Activated CD8-positive, alpha-beta T cell treated with anti-CD3 and anti-CD28 coated beads, Interleukin-2, amount 10 ng/mL, durations not matched to agents 7 days and 5 days (primary cell): ENCODE data around the gene LRCH1. TPM values are rescaled to one million over a fixed set of nuclear protein-coding genes. Genes with fewer than 3 reads are reported as not detected.

Experiments used
- ATAC-seq: fragments of 150-1000 bp; cut with Tn5 transposase; one replicate; pipeline ENCODE4 v1.10.0; 2021; ENCODE audit warnings: moderate library complexity
- CTCF ChIA-PET: fragments of 350-600 bp; sonication (Branson Sonifier 250); formaldehyde crosslinking; loops from one replicate; lab custom pipeline; 2021; ENCODE audit warnings: antibody characterized with exemption; lab: Charles Lee
- POLR2A ChIA-PET: fragments of 350-600 bp; sonication (Branson Sonifier 250); formaldehyde crosslinking; loops from one replicate; lab custom pipeline; 2021; ENCODE audit warnings: antibody characterized with exemption; lab: Charles Lee
- DNase-seq: peaks from one replicate; pipeline ENCODE4 v3.0.0-alpha.2; 2020
- H3K27ac Mint-ChIP-seq: one replicate; pipeline ENCODE4 v1.8.0; 2021; ENCODE audit warnings: mild to moderate bottlenecking, mixed read lengths
- H3K27me3 Mint-ChIP-seq: one replicate; pipeline ENCODE4 v1.8.0; 2021; ENCODE audit warnings: low read depth, mixed read lengths
- H3K36me3 Mint-ChIP-seq: one replicate; pipeline ENCODE4 v1.8.0; 2021; ENCODE audit warnings: low read depth, mixed read lengths
- H3K4me1 Mint-ChIP-seq: one replicate; pipeline ENCODE4 v1.8.0; 2021; ENCODE audit warnings: low read depth, mixed read lengths
- H3K4me3 Mint-ChIP-seq: one replicate; pipeline ENCODE4 v1.8.0; 2021; ENCODE audit warnings: mild to moderate bottlenecking, mixed read lengths
- H3K9me3 Mint-ChIP-seq: one replicate; pipeline ENCODE4 v1.8.0; 2022; ENCODE audit warnings: mixed read lengths; ENCODE audit not compliant: insufficient read depth
- total RNA-seq, 2 experiments: library from RNA; stranded (reverse); gene quantifications; one replicate each; pipeline ENCODE4 v1.2.3, GENCODE V29; 2021

LRCH1 gene
- total RNA-seq, 2 experiments from 2014 or later = 15.3 to 18.0 TPM

DNA sequence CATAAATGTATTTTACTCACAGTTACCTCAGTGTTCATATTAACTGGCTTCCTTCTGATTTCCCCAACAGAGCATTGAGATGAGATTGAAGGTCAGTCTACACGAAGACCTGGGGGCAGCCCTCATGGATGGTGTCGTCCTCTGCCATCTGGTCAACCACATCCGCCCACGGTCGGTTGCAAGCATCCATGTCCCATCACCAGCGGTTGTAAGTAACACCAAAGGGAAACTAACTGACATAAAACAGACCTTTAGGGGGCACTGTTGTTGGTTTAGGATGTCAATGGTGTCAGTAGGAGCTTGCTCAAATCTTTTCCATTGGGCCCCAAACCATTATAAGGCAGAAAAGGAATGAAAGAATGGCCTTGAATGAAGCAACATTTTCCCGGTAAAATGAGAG is 175.8 kb downstream of the LRCH1 start:
- Mint-ChIP-seq H3K27ac (no peak overlapping the region), H3K36me3 (peaks cover 65% of the 10 kb centered on the region), H3K9me3 (no peaks in the 10 kb centered on the region), H3K4me1 (peaks cover 31% of the 10 kb centered on the region), H3K27me3 (no peaks in the 10 kb centered on the region), H3K4me3 (no peak overlapping the region)
- ChIA-PET CTCF (interaction anchor here (0.6 to 1.0 kb wide), 5 partner anchors 9 to 234 kb away, joined by 3 to 6 read pairs (median 3); no protein-coding TSS in a partner anchor), POLR2A (no interaction called here)
- DNase-seq (peak; percentile 26), ATAC-seq (no peak)

GRCh38 chr13:46731535-46731934 is 178.6 kb downstream of the LRCH1 start:
- Mint-ChIP-seq H3K27ac (peak overlapping the region; percentile 45), H3K27me3 (no peaks in the 10 kb centered on the region), H3K9me3 (no peaks in the 10 kb centered on the region), H3K4me3 (no peak overlapping the region), H3K36me3 (peaks cover 53% of the 10 kb centered on the region), H3K4me1 (peaks cover 14% of the 10 kb centered on the region)
- POLR2A ChIA-PET = no interaction called here
- CTCF ChIA-PET = interaction anchor here (0.8 kb wide), 1 partner anchor 10 kb away, joined by 3 read pairs; no protein-coding TSS in a partner anchor
- ATAC-seq (no peak), DNase-seq (no peak)

DNA sequence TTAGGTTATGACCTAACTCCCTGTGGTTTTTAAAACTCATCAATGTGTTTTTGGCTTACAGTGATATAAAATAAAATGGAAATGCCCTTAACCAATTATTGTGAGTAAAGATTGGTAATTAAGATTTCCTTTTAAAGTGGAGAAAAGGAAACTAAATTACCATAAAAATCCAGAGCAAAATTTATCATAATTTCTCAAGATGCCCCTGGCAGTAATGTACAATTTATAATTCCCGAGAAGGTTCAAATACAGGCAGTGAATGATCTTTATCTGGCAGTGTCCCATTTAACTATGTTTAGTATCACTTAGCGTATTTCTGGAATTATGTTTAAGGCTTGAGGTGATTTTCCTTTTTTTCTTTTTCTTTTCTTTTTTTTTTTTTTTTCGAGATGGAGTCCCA is 182.5 kb downstream of the LRCH1 start:
- H3K36me3 Mint-ChIP-seq = peaks cover 31% of the 10 kb centered on the region
- ATAC-seq (no peak), DNase-seq (no peak)
- no peak overlapping the region for H3K27ac Mint-ChIP-seq
- ChIA-PET CTCF (no interaction called here), POLR2A (no interaction called here)
- H3K4me1 Mint-ChIP-seq = peaks cover 3% of the 10 kb centered on the region
- H3K9me3 Mint-ChIP-seq = no peaks in the 10 kb centered on the region
- no peaks in the 10 kb centered on the region for H3K27me3 Mint-ChIP-seq
- no peak overlapping the region for H3K4me3 Mint-ChIP-seq

DNA sequence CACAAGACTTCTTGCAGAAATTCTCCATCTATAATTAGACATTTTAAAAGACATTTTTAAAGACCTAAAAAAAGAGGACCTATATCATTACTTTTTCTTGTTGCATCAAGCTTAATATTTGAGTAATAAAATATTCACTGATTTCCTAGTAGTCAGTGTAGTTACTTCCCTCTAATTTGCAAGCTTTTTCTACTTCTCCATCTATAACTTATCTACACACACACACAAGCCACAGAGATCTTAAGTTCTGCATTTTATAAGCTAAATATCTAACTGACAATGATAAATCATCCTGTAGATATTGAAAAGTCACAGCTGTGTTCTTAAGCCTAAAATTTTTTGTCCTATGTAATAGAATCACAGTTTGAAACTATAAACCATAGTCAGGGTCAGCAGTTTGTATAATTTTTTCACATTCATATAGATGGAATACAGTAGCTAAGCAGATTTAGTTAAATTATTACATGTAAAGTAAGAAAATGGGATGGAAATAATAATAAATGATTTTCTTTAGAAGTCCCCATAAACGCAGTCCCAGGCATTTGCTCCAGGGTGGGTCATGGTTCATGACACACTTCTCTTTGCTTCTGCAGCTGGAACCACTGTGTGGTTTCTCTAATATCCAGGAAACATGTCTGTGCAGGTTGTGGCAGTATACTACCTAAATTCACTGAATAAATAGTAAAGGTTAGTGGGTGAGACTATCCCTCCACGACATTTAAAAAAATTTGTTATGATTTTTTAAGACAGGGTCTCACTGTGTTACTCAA is 183.8 kb downstream of the LRCH1 start:
- no peak for ATAC-seq
- CTCF ChIA-PET = interaction anchor here (0.7 to 0.8 kb wide), 3 partner anchors 14 to 185 kb away, joined by 3 to 4 read pairs (median 3); no protein-coding TSS in a partner anchor
- H3K4me3 Mint-ChIP-seq = no peak overlapping the region

DNA sequence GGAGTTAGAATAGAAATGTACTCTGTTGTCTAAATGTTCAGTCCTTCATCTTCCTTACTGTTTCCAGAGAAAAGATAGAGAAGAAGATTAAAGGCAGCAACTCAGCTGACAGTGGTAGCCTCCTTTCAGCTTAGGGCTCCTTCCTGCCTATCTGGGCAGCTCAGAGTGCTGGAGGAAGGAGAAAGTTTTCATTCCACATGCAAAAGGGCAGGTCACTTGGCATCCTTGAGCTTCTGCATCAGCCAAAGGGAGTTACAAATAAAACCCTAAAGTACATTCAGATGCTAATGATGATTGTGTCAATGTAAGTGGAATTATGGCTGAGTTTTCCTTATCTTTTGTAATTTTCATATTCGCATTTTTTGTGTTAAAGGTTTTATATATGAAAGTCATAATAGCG is 185.1 kb downstream of the LRCH1 start:
- DNase-seq = no peak
- H3K4me1 Mint-ChIP-seq = peaks cover 3% of the 10 kb centered on the region
- no peaks in the 10 kb centered on the region for H3K9me3 Mint-ChIP-seq
- ChIA-PET POLR2A (no interaction called here), CTCF (interaction anchor here (1.0 to 1.6 kb wide), 3 partner anchors 16 to 27 kb away, joined by 3 to 4 read pairs (median 4); no protein-coding TSS in a partner anchor)
- no peak overlapping the region for H3K4me3 Mint-ChIP-seq
- no peak overlapping the region for H3K27ac Mint-ChIP-seq
- no peak for ATAC-seq
- peaks cover 22% of the 10 kb centered on the region for H3K36me3 Mint-ChIP-seq
- H3K27me3 Mint-ChIP-seq = no peaks in the 10 kb centered on the region

More for the DNA sequence above, 183.8 kb downstream of the LRCH1 start:
- no peak overlapping the region for H3K27ac Mint-ChIP-seq
- no peaks in the 10 kb centered on the region for H3K9me3 Mint-ChIP-seq
- POLR2A ChIA-PET = no interaction called here
- peaks cover 3% of the 10 kb centered on the region for H3K4me1 Mint-ChIP-seq
- H3K27me3 Mint-ChIP-seq = no peaks in the 10 kb centered on the region
- H3K36me3 Mint-ChIP-seq = peaks cover 27% of the 10 kb centered on the region
- DNase-seq = no peak

GRCh38 chr13:46738766-46739165 is 185.8 kb downstream of the LRCH1 start:
- no peaks in the 10 kb centered on the region for H3K9me3 Mint-ChIP-seq
- H3K36me3 Mint-ChIP-seq = peaks cover 22% of the 10 kb centered on the region
- POLR2A ChIA-PET = no interaction called here
- H3K27ac Mint-ChIP-seq = no peak overlapping the region
- CTCF ChIA-PET = interaction anchor here (1.1 to 1.6 kb wide), 3 partner anchors 17 to 188 kb away, joined by 3 to 4 read pairs (median 4); no protein-coding TSS in a partner anchor
- ATAC-seq (no peak), DNase-seq (no peak)
- H3K27me3 Mint-ChIP-seq = no peaks in the 10 kb centered on the region
- H3K4me3 Mint-ChIP-seq = no peak overlapping the region
- peaks cover 3% of the 10 kb centered on the region for H3K4me1 Mint-ChIP-seq

- Mint-ChIP-seq H3K4me1 (peaks cover 3% of the 10 kb centered on the region), H3K27ac (no peak overlapping the region), H3K4me3 (no peak overlapping the region), H3K27me3 (no peaks in the 10 kb centered on the region), H3K36me3 (peaks cover 28% of the 10 kb centered on the region), H3K9me3 (no peaks in the 10 kb centered on the region)
- ATAC-seq = no peak
- ChIA-PET CTCF (interaction anchor here (1.1 to 1.6 kb wide), 2 partner anchors 25 to 189 kb away, joined by 3 to 4 read pairs; no protein-coding TSS in a partner anchor), POLR2A (no interaction called here)
- DNase-seq = no peak
Measured at GRCh38 chr13:46739447-46740098, 186.6 kb downstream of the LRCH1 start.

DNA sequence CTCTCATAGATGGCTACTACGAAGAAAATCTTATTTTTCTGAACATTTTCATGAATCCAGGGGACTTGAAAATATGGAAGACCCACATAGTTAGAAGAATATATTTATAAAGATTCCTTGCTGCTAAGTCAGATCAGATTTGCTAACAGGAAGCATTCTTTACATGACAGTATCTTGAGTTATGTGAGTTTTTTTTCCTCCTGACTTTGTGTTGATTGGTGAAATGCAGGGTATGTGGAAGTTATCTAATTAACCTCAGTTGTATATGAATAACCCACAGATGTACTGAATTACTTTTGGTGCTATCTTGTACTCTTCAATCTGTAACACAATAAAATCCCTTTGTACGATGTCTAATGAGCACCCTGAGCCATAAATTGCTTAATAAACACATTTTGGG is 190.2 kb downstream of the LRCH1 start:
- Mint-ChIP-seq H3K4me1 (no peaks in the 10 kb centered on the region), H3K9me3 (no peaks in the 10 kb centered on the region), H3K36me3 (peaks cover 41% of the 10 kb centered on the region), H3K27ac (no peak overlapping the region), H3K27me3 (no peaks in the 10 kb centered on the region), H3K4me3 (no peak overlapping the region)
- ChIA-PET CTCF (interaction anchor here (1.4 kb wide), 1 partner anchor 252 kb away, joined by 3 read pairs; no protein-coding TSS in a partner anchor), POLR2A (no interaction called here)
- ATAC-seq = no peak
- no peak for DNase-seq

GRCh38 chr13:46745062-46745461 is 192.1 kb downstream of the LRCH1 start:
- Mint-ChIP-seq H3K4me1 (peaks cover 8% of the 10 kb centered on the region), H3K36me3 (peaks cover 54% of the 10 kb centered on the region), H3K27ac (peak overlapping the region; percentile 18), H3K4me3 (no peak overlapping the region), H3K27me3 (no peaks in the 10 kb centered on the region), H3K9me3 (no peaks in the 10 kb centered on the region)
- POLR2A ChIA-PET = no interaction called here
- CTCF ChIA-PET = interaction anchor here (0.7 kb wide), 1 partner anchor 1349 kb away, joined by 3 read pairs; no protein-coding TSS in a partner anchor
- ATAC-seq = no peak
- no peak for DNase-seq

GRCh38 chr13:46745706-46746105 is 192.7 kb downstream of the LRCH1 start:
- peaks cover 15% of the 10 kb centered on the region for H3K4me1 Mint-ChIP-seq
- H3K27me3 Mint-ChIP-seq = no peaks in the 10 kb centered on the region
- H3K9me3 Mint-ChIP-seq = no peaks in the 10 kb centered on the region
- CTCF ChIA-PET = interaction anchor here (1.0 kb wide), 1 partner anchor 194 kb away, joined by 4 read pairs; no protein-coding TSS in a partner anchor
- H3K27ac Mint-ChIP-seq = no peak overlapping the region
- ATAC-seq (no peak), DNase-seq (no peak)
- H3K4me3 Mint-ChIP-seq = no peak overlapping the region
- peaks cover 60% of the 10 kb centered on the region for H3K36me3 Mint-ChIP-seq
- POLR2A ChIA-PET = no interaction called here

DNA sequence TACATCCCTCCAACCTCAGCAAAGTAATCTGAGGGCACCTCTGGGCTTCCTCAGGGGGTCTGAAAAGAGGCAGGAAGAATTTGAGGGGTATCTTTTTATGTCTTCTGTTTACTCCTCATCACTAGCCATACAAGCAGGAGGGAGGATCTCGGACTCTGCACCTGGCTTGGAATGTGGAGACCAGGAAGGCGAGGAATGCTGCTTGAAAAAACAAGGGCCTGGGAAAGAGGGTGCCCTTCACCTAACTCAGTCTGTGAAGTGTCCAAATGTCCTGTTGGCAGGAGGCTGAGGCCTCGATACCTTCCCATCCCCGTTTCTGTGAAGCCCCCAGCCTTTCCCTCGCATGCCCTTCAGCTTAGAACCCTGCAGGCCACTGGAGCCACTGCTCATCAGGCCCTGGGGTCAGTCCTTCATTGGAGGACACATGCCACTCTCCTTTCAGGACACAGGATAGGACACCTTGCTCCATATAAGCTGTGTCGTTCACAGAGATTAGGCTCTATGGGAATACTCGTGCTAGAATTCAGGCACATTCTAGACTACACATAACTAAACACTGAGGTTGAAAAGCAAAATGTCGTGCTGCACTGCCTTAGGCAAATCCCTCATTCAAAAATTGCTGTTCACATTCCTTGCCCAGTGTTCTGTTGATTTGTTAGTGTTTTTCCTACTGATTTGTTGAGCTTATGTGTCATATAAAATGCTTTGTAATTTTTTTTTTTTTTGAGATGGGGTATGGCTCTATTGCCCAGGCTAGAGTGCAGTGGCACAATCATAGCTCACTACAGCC is 194.3 kb downstream of the LRCH1 start:
- peaks cover 28% of the 10 kb centered on the region for H3K4me1 Mint-ChIP-seq
- H3K36me3 Mint-ChIP-seq = peaks cover 65% of the 10 kb centered on the region
- POLR2A ChIA-PET = no interaction called here
- H3K4me3 Mint-ChIP-seq = no peak overlapping the region
- DNase-seq (no peak), ATAC-seq (no peak)
- CTCF ChIA-PET = interaction anchor here (0.8 kb wide), 1 partner anchor 195 kb away, joined by 3 read pairs; no protein-coding TSS in a partner anchor
- H3K27me3 Mint-ChIP-seq = no peaks in the 10 kb centered on the region
- no peaks in the 10 kb centered on the region for H3K9me3 Mint-ChIP-seq
- H3K27ac Mint-ChIP-seq = no peak overlapping the region
